ENCODE results near the gene UBR4. TPM values are rescaled to one million over a fixed set of nuclear protein-coding genes. Genes with fewer than 3 reads are reported as not detected.

The UBR4 gene
- total and polyA plus RNA-seq, 2 experiments from 2014 or later = 111 to 230 TPM

GRCh38 chr1:19112891-19113696, 97.0 kb downstream of the UBR4 start (continued):
- no peak for TF ChIP-seq CREB1 (CRISPR knock-in tag; IDR thresholded peaks at IDR 0.05; ENCODE audit: low read depth)
- TF ChIP-seq CTCF (conservative IDR thresholded peaks at IDR 0.05; ENCODE audit: low read depth in 2 of 2) = no peak

GRCh38 chr1:19110257-19110927, 99.7 kb downstream of the UBR4 start:
- H3K27ac Mint-ChIP-seq = no peak overlapping the region
- Histone ChIP-seq H3K36me3 (ENCODE audit: insufficient read depth) (peaks cover 99% of the 10 kb centered on the region), H2AFZ (no peak overlapping the region)

GRCh38 chr1:19109545-19109944, 100.5 kb downstream of the UBR4 start:
- no peak overlapping the region for H3K27ac Mint-ChIP-seq
- no peak overlapping the region for H3K4me2 ChIP-seq
- H3F3A ChIP-seq (replicated peaks; ENCODE audit: low read depth) = no peaks in the 10 kb centered on the region
- H3K79me2 ChIP-seq (replicated peaks; ENCODE audit: insufficient read depth) = no peaks in the 10 kb centered on the region
- peaks cover 100% of the 10 kb centered on the region for H3K36me3 ChIP-seq (ENCODE audit: insufficient read depth)
- DNase-seq (ENCODE audit: low spot score) (no peak), ATAC-seq (no peak)
- no peak overlapping the region for H3K4me3 ChIP-seq
- no peaks in the 10 kb centered on the region for H3K27me3 ChIP-seq (ENCODE audit: insufficient read depth)
- H3K27me3 Mint-ChIP-seq (ENCODE audit: insufficient read depth, low read depth, poor library complexity) = peaks cover 2% of the 10 kb centered on the region
- H3K9me2 ChIP-seq (ENCODE audit: insufficient read depth) = no peaks in the 10 kb centered on the region
- no peaks in the 10 kb centered on the region for H3K4me1 Mint-ChIP-seq
- no peak overlapping the region for H3K27ac ChIP-seq (ENCODE audit: low read depth)
- no peak overlapping the region for H3K4me3 Mint-ChIP-seq
- no peaks in the 10 kb centered on the region for H3K9me3 Mint-ChIP-seq
- H2AFZ ChIP-seq = no peak overlapping the region
- H4K20me1 ChIP-seq (replicated peaks; ENCODE audit: insufficient read depth) = peaks cover 19% of the 10 kb centered on the region
- no peaks in the 10 kb centered on the region for H3K4me1 ChIP-seq (ENCODE audit: insufficient read depth)
- TF ChIP-seq ETS1 (IDR thresholded peaks at IDR 0.05) = no peak
- no peak for TF ChIP-seq CTCF (conservative IDR thresholded peaks at IDR 0.05; ENCODE audit: low read depth in 2 of 2)
- peaks cover 96% of the 10 kb centered on the region for H3K36me3 Mint-ChIP-seq (ENCODE audit: low read depth)

More at GRCh38 chr1:19110257-19110927, 99.7 kb downstream of the UBR4 start:
- Mint-ChIP-seq H3K36me3 (ENCODE audit: low read depth) (peaks cover 96% of the 10 kb centered on the region), H3K9me3 (no peaks in the 10 kb centered on the region), H3K4me1 (no peaks in the 10 kb centered on the region), H3K4me3 (no peak overlapping the region), H3K27me3 (ENCODE audit: insufficient read depth, low read depth, poor library complexity) (peaks cover 2% of the 10 kb centered on the region)
- peaks cover 21% of the 10 kb centered on the region for H4K20me1 ChIP-seq (replicated peaks; ENCODE audit: insufficient read depth)
- ATAC-seq = no peak
- no peak for TF ChIP-seq EZH2phosphoT487 (IDR thresholded peaks at IDR 0.05; ENCODE audit: unreplicated experiment)
- H3K4me3 ChIP-seq = no peak overlapping the region
- H3K27me3 ChIP-seq (ENCODE audit: insufficient read depth) = no peaks in the 10 kb centered on the region
- H3K4me1 ChIP-seq (ENCODE audit: insufficient read depth) = no peaks in the 10 kb centered on the region
- no peak overlapping the region for H3K27ac ChIP-seq (ENCODE audit: low read depth)
- H3K79me2 ChIP-seq (replicated peaks; ENCODE audit: insufficient read depth) = no peaks in the 10 kb centered on the region
- H3K4me2 ChIP-seq = no peak overlapping the region
- no peaks in the 10 kb centered on the region for H3F3A ChIP-seq (replicated peaks; ENCODE audit: low read depth)
- DNase-seq (ENCODE audit: low spot score) = no peak
- H3K9me2 ChIP-seq (ENCODE audit: insufficient read depth) = no peaks in the 10 kb centered on the region

Measured in GM23338 (cell line).